ENCODE measurements around the gene SYCE3. TPM values are rescaled to one million over a fixed set of nuclear protein-coding genes. Genes with fewer than 3 reads are reported as not detected.

SYCE3 gene
- total RNA-seq, 2 experiments from 2014 or later = not detected

- Mint-ChIP-seq H3K27me3 (no peaks in the 10 kb centered on the region), H3K4me3 (no peak overlapping the region), H3K4me1 (ENCODE audit: low read depth) (peaks cover 35% of the 10 kb centered on the region), H3K27ac (no peak overlapping the region), H3K9me3 (no peaks in the 10 kb centered on the region), H3K36me3 (ENCODE audit: low read depth) (peaks cover 35% of the 10 kb centered on the region)
- intact Hi-C loops (cut with micrococcal nuclease) = no loop called here
- ATAC-seq = no peak
- no peak for DNase-seq
- POLR2A ChIA-PET = interaction anchor here (5.0 to 8.0 kb wide), 2 partner anchors 11 to 13 kb away, joined by 58 to 111 read pairs; partner anchors contain the start of gene SCO2
- TF ChIP-seq CTCF (IDR thresholded peaks at IDR 0.05) = no peak
- CTCF ChIA-PET = no interaction called here
These were observed 49.5 kb downstream of the SYCE3 start for GRCh38 chr22:50513175-50513574.

- no peak for DNase-seq
- peak overlapping the region; percentile 87 for H3K4me3 Mint-ChIP-seq
- H3K9me3 Mint-ChIP-seq = no peaks in the 10 kb centered on the region
- peaks cover 22% of the 10 kb centered on the region for H3K4me1 Mint-ChIP-seq (ENCODE audit: low read depth)
- TF ChIP-seq CTCF (IDR thresholded peaks at IDR 0.05) = no peak
- ChIA-PET POLR2A (interaction anchor here (0.7 to 8.0 kb wide), 13 partner anchors 8 to 193 kb away, joined by 3 to 111 read pairs (median 5); partner anchors contain the start of gene SCO2), CTCF (interaction anchor here (0.9 to 9.9 kb wide), 7 partner anchors 9 to 256 kb away, joined by 3 to 80 read pairs (median 6); partner anchors contain the start of genes SCO2 and SYCE3)
- H3K27me3 Mint-ChIP-seq = no peaks in the 10 kb centered on the region
- peaks cover 17% of the 10 kb centered on the region for H3K36me3 Mint-ChIP-seq (ENCODE audit: low read depth)
- H3K27ac Mint-ChIP-seq = peak overlapping the region; percentile 90
- intact Hi-C loops (cut with micrococcal nuclease) = no loop called here
- no peak for ATAC-seq
These were observed 53.8 kb downstream of the SYCE3 start for GRCh38 chr22:50508897-50509296.

GRCh38 chr22:50507991-50508884 lies 54.5 kb downstream of the SYCE3 start, which contains the start of gene NCAPH2:
Gene NCAPH2, plus strand, starts transcription at chr22:50508224. Its CDS starts 114 bp downstream, at chr22:50508338.
- intact Hi-C loops (cut with micrococcal nuclease) = no loop called here
- Mint-ChIP-seq H3K4me3 (peak within 1 kb of the TSS; percentile 98), H3K27ac (peak within 1 kb of the TSS; percentile 97), H3K9me3 (no peaks in the 10 kb centered on the region), H3K4me1 (ENCODE audit: low read depth) (peaks cover 22% of the 10 kb centered on the region), H3K27me3 (no peaks in the 10 kb centered on the region), H3K36me3 (ENCODE audit: low read depth) (peaks cover 17% of the 10 kb centered on the region)
- peak; percentile 36 for ATAC-seq
- CTCF ChIA-PET = interaction anchor here (0.6 to 9.9 kb wide), 11 partner anchors 9 to 112 kb away, joined by 3 to 80 read pairs (median 5); partner anchors contain the start of genes SCO2, SYCE3 and TYMP
- POLR2A ChIA-PET = interaction anchor here (0.6 to 8.0 kb wide), 20 partner anchors 9 to 265 kb away, joined by 3 to 111 read pairs (median 4); partner anchors contain the start of genes CPT1B and SCO2
- TF ChIP-seq CTCF (IDR thresholded peaks at IDR 0.05) = no peak
- DNase-seq = peak; percentile 98

GRCh38 chr22:50507421-50507990 lies 55.2 kb downstream of the SYCE3 start, which contains the start of gene LMF2:
Gene LMF2, minus strand, starts transcription at chr22:50507702. Its CDS starts 27 bp downstream, at chr22:50507675.
- Mint-ChIP-seq H3K4me1 (ENCODE audit: low read depth) (peaks cover 18% of the 10 kb centered on the region), H3K9me3 (no peaks in the 10 kb centered on the region), H3K4me3 (peak within 1 kb of the TSS; percentile 98), H3K36me3 (ENCODE audit: low read depth) (peaks cover 17% of the 10 kb centered on the region), H3K27me3 (no peaks in the 10 kb centered on the region), H3K27ac (peak within 1 kb of the TSS; percentile 97)
- intact Hi-C loops (cut with micrococcal nuclease) = no loop called here
- ATAC-seq (peak; percentile 83), DNase-seq (peak; percentile 93)
- ChIA-PET CTCF (interaction anchor here (0.6 to 9.9 kb wide), 9 partner anchors 9 to 114 kb away, joined by 3 to 80 read pairs (median 5); partner anchors contain the start of genes SCO2, SYCE3 and TYMP), POLR2A (interaction anchor here (0.6 to 8.0 kb wide), 13 partner anchors 12 to 264 kb away, joined by 3 to 111 read pairs (median 6); partner anchors contain the start of genes CPT1B and SCO2)
- TF ChIP-seq CTCF (IDR thresholded peaks at IDR 0.05) = no peak
